GM10266 (cell line): ENCODE data around the gene CEP72.

Experiments used
- DNase-seq: peaks from one replicate; pipeline ENCODE4 v3.0.0; 2012; ENCODE audit errors: extremely low spot score
- TF ChIP-seq, protein P1 (sequence below): IDR thresholded peaks from 2 replicates; pipeline ENCODE4 v1.5.1; 2012; ENCODE audit warnings: mild to moderate bottlenecking, low read depth; ENCODE audit not compliant: control insufficient read depth, insufficient read depth; ENCODE audit errors: missing control alignments

Gene CEP72

DNA sequence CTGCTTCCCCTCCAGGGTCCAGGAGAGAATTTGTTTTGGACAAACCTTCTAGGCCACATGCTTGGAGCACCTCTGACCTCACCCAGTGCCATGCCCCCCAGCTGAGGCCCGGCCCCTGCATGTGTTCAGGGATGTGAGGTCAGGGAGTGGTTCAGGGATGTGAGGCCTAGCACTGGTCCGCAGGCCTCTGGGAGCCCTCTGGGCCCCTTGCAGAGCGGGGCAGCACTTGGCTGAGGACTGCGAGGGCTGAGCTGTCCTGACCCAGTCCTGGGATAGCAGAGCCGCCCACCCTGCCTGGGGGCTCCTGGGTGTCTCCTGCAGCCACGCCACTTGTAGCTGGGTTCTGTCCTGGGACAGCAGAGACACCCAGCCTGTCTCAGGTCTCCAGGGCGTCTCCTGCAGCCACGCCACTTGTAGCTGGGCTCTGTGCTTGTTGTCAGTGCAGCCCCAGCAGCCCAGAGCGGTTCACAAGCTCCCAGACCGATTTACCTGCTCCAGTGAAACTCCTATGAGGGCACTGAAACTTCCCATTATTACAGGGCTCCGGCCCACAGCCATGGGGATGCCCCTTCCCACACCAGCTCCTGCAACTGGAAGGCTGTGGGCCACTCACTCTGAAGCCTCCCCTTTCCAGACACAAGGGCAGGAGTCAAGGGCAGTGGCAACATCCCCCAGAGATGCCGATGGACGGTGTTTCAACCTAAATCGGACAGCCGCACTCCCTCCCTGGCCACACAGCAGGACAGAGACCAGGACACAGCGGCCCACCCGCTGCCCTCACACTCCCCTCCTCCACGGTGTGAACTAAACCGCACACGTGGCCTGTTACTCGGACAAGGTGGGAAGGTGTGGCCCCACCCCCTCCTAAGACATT is 5.4 kb upstream of the CEP72 start:
- DNase-seq = no peak
- TF ChIP-seq, protein P1, sequence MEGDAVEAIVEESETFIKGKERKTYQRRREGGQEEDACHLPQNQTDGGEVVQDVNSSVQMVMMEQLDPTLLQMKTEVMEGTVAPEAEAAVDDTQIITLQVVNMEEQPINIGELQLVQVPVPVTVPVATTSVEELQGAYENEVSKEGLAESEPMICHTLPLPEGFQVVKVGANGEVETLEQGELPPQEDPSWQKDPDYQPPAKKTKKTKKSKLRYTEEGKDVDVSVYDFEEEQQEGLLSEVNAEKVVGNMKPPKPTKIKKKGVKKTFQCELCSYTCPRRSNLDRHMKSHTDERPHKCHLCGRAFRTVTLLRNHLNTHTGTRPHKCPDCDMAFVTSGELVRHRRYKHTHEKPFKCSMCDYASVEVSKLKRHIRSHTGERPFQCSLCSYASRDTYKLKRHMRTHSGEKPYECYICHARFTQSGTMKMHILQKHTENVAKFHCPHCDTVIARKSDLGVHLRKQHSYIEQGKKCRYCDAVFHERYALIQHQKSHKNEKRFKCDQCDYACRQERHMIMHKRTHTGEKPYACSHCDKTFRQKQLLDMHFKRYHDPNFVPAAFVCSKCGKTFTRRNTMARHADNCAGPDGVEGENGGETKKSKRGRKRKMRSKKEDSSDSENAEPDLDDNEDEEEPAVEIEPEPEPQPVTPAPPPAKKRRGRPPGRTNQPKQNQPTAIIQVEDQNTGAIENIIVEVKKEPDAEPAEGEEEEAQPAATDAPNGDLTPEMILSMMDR = no peak

DNA sequence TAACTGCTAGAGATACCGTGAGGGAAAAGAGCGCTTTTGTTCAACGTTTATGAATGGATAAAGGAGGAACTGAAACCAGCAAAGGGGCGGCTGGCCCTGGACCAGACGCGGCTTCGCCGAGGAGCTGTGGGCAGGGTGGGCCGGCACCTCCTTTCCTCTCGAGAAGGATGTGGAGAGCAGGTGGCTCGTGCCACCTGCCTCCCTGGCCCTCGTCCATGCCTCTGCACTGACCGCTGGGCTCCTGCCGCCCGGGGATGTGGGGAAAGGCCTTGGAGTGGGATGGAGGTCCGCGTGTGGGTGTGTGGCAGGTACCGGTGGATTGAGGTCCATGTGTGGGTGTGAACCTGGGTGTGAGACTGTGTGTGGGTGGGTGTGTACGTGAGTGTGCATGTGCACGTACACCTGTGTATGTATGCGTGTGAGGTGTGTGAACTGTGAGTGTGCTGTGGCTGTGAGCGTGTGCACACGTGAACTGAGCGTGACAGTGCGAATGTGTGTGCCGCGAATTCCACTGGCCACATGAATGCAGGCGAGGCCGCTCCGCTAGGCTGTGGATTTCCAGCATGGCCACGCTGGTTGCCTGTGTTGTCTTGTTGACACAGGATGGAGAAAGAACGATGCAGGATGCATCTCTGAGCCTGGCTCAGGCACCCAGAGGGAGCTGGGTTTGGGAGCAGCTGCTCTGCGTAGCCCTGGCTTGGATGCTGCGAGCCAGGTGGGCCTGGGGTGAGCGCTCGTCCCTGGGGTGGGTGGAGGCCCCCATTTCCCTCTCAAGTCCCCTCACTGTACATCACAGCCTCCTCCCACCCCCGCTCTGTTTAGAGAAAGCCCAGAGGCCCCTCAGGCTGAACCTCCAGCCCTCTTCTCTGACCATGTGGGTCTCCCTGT is 4.4 kb upstream of the CEP72 start:
- DNase-seq = peak; percentile 59
- TF ChIP-seq, protein P1 = no peak

DNA sequence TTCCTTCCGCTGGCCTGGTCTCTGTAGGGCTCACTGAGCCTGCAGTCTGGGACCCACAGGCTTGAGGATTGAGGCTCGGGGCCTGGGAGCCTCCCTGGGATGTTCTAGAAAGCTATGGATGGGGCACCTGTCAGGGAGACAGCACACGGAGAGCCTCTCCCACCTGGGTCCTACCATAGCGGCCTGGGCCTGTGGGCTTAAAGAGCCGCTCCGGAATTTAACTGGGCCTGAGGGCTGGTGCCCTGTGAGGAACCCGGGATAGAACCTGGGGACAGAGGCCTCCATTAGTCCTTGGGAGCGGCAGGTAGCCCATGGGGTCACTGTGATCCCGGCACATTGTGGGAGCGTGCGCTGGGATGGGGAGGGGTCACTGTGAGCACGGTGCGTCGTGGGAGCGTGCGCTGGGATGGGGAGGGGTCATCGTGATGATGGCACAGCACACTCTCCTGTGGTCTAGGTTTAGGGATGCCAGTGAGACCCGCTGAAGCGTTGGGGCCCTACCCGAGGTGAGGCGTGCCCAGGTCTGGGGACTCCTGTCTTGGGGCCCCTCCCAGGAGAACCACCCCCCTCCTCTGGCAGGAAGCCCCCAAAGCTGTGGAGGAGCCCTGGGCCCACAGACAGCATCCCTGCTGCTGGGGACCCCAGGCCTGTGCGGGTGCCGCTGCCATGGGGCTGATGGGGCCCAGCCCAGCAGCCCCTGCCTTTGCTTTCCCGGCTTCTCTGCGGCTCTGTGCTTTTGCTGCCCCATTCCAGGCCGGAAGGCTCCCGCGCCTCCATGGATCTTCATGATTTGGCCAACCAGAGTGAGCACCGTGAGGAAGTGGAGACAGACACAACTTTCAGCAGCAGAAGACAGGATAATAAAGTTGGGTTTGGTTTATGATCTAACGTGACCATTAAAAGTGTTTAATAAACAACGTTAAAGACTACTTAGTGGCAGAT is 3.4 kb upstream of the CEP72 start:
- no peak for DNase-seq
- TF ChIP-seq, protein P1 = no peak

DNA sequence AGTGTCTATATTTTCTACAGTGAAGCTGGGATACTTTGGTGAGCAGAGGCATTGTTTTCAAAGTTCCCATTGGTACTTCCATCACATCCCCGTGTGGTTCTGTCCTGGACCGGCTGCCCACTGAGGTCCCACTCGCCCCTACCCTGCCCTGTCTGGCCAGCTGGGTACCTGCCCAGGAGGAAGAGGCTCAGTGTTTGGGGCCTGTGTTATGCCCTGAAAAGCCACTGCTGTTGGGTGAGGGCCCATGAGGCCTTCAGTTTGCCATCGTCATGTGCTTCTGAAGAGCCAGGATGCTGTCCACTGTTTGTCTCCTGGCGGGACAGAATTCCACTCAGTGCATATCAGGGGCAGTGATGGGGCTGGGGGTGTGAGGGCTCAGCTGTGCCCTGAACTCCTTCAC is 2.6 kb upstream of the CEP72 start:
- TF ChIP-seq, protein P1 = no peak
- no peak for DNase-seq

DNA sequence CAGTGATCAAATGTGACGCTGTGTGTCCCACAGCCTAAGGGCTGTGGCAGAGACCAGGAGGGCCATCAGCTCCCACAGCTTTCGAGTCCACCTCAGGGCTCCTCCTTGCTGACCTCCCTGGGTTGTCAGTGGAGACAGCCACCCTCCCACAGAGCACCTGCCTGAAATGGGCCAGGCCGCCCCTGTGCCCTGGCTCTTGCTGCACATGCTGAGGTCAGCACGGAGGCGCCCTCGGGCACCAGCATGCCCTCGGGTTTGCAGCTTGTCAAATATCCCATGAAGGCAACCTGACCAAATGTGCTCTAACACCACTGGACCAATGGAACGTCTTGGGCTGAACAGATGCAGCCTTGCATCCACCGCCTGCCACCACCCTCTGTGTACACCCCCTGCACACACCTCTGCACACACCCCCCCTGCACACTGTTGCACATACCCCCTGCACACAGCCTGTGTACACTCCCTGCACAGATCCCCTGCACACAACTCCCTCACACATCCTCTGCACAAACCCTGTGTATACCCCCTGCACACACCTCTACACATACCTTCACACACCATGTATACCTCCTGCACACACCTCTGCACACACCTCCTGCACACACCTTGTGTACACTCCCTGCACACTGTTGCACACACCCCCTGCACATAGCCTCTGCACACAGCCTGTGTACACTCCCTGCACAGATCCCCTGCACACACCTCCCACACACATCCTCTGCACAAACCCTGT is 2.0 kb upstream of the CEP72 start:
- no peak for DNase-seq
- TF ChIP-seq, protein P1 = no peak
